Stomach smooth muscle (tissue), 2 donors: ENCODE results near the gene AARS1.
"Not testable (repeated sequence)": the region's sequence is repeated elsewhere in the genome, so short reads cannot be mapped to it uniquely, and the experiment has no call there.

Source experiments
- H3K27ac ChIP-seq: one replicate; pipeline ENCODE4 v1.7.0; 2013; ENCODE audit warnings: mild to moderate bottlenecking, low read length, inconsistent platforms
- H3K27me3 ChIP-seq, 2 donors: one replicate each; pipeline ENCODE4 v1.7.0; 2013; ENCODE audit warnings: low read length in 2 of 2; ENCODE audit not compliant: insufficient read depth in 2 of 2, control insufficient read depth in 1 of 2
- H3K36me3 ChIP-seq, 2 donors: one replicate each; pipeline ENCODE4 v1.7.0; 2013; ENCODE audit warnings: low read length in 2 of 2; ENCODE audit not compliant: control insufficient read depth in 2 of 2, insufficient read depth in 2 of 2
- H3K4me1 ChIP-seq: one replicate; pipeline ENCODE4 v1.7.0; 2013; ENCODE audit warnings: low read length; ENCODE audit not compliant: control insufficient read depth, insufficient read depth
- H3K4me3 ChIP-seq, 2 donors: one replicate each; pipeline ENCODE4 v1.7.0; 2013; ENCODE audit warnings: low read length in 2 of 2
- H3K9ac ChIP-seq, 2 donors: one replicate each; pipeline ENCODE4 v1.7.0; 2013; ENCODE audit warnings: low read length in 2 of 2, mild to moderate bottlenecking in 1 of 2
- H3K9me3 ChIP-seq, 2 donors: one replicate each; pipeline ENCODE4 v1.7.0; 2013; ENCODE audit warnings: low read length in 2 of 2; ENCODE audit not compliant: control insufficient read depth in 2 of 2
- donor health status: healthy.
- donor health status: Pancreatic carcinoma.

AARS1 gene

GRCh38 chr16:70270176-70270575 is 19.1 kb downstream of the AARS1 start:
- H3K27ac ChIP-seq, result no peak overlapping the region
- H3K4me1 ChIP-seq, result no peaks in the 10 kb centered on the region
- no peak overlapping the region for H3K9ac ChIP-seq
- H3K9me3 ChIP-seq, result no peaks in the 10 kb centered on the region
- H3K27me3 ChIP-seq, result no peaks in the 10 kb centered on the region
- no peak overlapping the region for H3K4me3 ChIP-seq
- H3K36me3 ChIP-seq, result peaks cover 51 to 53% of the 10 kb centered on the region in 2 donors

GRCh38 chr16:70269471-70269870 is 19.8 kb downstream of the AARS1 start:
- no peak overlapping the region for H3K4me3 ChIP-seq
- no peak overlapping the region for H3K9ac ChIP-seq
- H3K4me1 ChIP-seq, result no peaks in the 10 kb centered on the region
- H3K27me3 ChIP-seq, result no peaks in the 10 kb centered on the region
- peaks cover 58 to 60% of the 10 kb centered on the region in 2 donors for H3K36me3 ChIP-seq
- H3K9me3 ChIP-seq, result no peaks in the 10 kb centered on the region
- H3K27ac ChIP-seq, result no peak overlapping the region

GRCh38 chr16:70267922-70268321 is 21.4 kb downstream of the AARS1 start:
- not testable (repeated sequence) for H3K4me3 ChIP-seq, H3K27ac ChIP-seq, H3K27me3 ChIP-seq, H3K9me3 ChIP-seq, H3K4me1 ChIP-seq, H3K9ac ChIP-seq
- peaks cover 64 to 72% of the 10 kb centered on the region in 2 donors for H3K36me3 ChIP-seq

GRCh38 chr16:70267516-70267915 is 21.8 kb downstream of the AARS1 start:
- Histone ChIP-seq H3K36me3 (peaks cover 66 to 69% of the 10 kb centered on the region in 2 donors), H3K4me1 (no peaks in the 10 kb centered on the region), H3K27ac (no peak overlapping the region), H3K27me3 (no peaks in the 10 kb centered on the region), H3K9me3 (no peaks in the 10 kb centered on the region), H3K4me3 (no peak overlapping the region), H3K9ac (no peak overlapping the region)

GRCh38 chr16:70259903-70260302 is 29.4 kb downstream of the AARS1 start:
- not testable (repeated sequence) for H3K27me3 ChIP-seq, H3K27ac ChIP-seq, H3K4me3 ChIP-seq, H3K9ac ChIP-seq, H3K9me3 ChIP-seq, H3K4me1 ChIP-seq
- H3K36me3 ChIP-seq, result peaks cover 67 to 69% of the 10 kb centered on the region in 2 donors

GRCh38 chr16:70258946-70259345 is 30.4 kb downstream of the AARS1 start:
- Histone ChIP-seq H3K27ac (no peak overlapping the region), H3K9ac (no peak overlapping the region), H3K36me3 (peaks cover 71% of the 10 kb centered on the region in 2 donors), H3K4me3 (no peak overlapping the region), H3K27me3 (no peaks in the 10 kb centered on the region), H3K9me3 (no peaks in the 10 kb centered on the region), H3K4me1 (no peaks in the 10 kb centered on the region)

DNA sequence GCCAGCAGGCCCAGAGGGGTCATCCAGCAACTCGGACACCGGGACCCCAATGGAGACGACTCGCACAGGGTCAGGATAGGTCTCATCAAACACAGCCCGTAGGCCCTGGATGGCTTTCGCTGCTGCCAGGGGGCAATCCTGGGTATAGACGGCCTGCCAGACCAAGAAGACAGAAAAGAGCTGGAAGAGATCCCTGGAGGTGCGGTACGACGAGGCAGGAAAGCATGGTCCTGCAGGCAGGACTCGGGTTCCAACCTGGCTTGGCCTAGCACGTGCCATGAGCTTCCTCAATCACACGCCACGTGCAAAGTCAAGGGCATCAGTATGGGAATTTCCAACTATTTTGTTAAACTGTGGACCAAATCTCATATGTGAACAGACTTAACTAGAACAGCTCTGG is 31.2 kb downstream of the AARS1 start:
- Histone ChIP-seq H3K9ac (no peak overlapping the region), H3K9me3 (no peaks in the 10 kb centered on the region), H3K4me1 (no peaks in the 10 kb centered on the region), H3K4me3 (no peak overlapping the region), H3K27ac (no peak overlapping the region), H3K36me3 (peaks cover 70 to 74% of the 10 kb centered on the region in 2 donors), H3K27me3 (no peaks in the 10 kb centered on the region)

GRCh38 chr16:70257391-70257790 is 31.9 kb downstream of the AARS1 start:
- H3K9me3 ChIP-seq, result no peaks in the 10 kb centered on the region
- H3K4me1 ChIP-seq, result no peaks in the 10 kb centered on the region
- H3K27ac ChIP-seq, result no peak overlapping the region
- H3K4me3 ChIP-seq, result no peak overlapping the region
- H3K27me3 ChIP-seq, result no peaks in the 10 kb centered on the region
- H3K36me3 ChIP-seq, result peaks cover 73 to 76% of the 10 kb centered on the region in 2 donors
- H3K9ac ChIP-seq, result no peak overlapping the region

- Histone ChIP-seq H3K4me3 (no peak overlapping the region), H3K9ac (no peak overlapping the region), H3K27ac (no peak overlapping the region), H3K4me1 (peaks cover 5% of the 10 kb centered on the region), H3K9me3 (no peaks in the 10 kb centered on the region), H3K27me3 (no peaks in the 10 kb centered on the region), H3K36me3 (peaks cover 61 to 69% of the 10 kb centered on the region in 2 donors)
Measured at GRCh38 chr16:70255574-70255973, 33.7 kb downstream of the AARS1 start.

- H3K27me3 ChIP-seq, result no peaks in the 10 kb centered on the region
- no peak overlapping the region for H3K9ac ChIP-seq
- no peak overlapping the region for H3K4me3 ChIP-seq
- peaks cover 8% of the 10 kb centered on the region for H3K4me1 ChIP-seq
- no peaks in the 10 kb centered on the region for H3K9me3 ChIP-seq
- no peak overlapping the region for H3K27ac ChIP-seq
- H3K36me3 ChIP-seq, result peaks cover 56 to 63% of the 10 kb centered on the region in 2 donors
Measured at GRCh38 chr16:70254965-70255286, 34.4 kb downstream of the AARS1 start.

- Histone ChIP-seq H3K36me3 (peaks cover 55 to 60% of the 10 kb centered on the region in 2 donors), H3K9me3 (no peaks in the 10 kb centered on the region), H3K9ac (no peak overlapping the region), H3K4me3 (no peak overlapping the region), H3K27me3 (no peaks in the 10 kb centered on the region), H3K27ac (no peak overlapping the region), H3K4me1 (peaks cover 13% of the 10 kb centered on the region)
Measured at GRCh38 chr16:70254180-70254964, 34.9 kb downstream of the AARS1 start.
